Astrocyte of the hippocampus (primary cell): ENCODE measurements around the gene RNF224.

Experiments
- DNase-seq: peaks from one replicate; pipeline ENCODE4 v3.0.0; 2011; ENCODE audit warnings: low read depth, low spot score

The RNF224 gene

DNA sequence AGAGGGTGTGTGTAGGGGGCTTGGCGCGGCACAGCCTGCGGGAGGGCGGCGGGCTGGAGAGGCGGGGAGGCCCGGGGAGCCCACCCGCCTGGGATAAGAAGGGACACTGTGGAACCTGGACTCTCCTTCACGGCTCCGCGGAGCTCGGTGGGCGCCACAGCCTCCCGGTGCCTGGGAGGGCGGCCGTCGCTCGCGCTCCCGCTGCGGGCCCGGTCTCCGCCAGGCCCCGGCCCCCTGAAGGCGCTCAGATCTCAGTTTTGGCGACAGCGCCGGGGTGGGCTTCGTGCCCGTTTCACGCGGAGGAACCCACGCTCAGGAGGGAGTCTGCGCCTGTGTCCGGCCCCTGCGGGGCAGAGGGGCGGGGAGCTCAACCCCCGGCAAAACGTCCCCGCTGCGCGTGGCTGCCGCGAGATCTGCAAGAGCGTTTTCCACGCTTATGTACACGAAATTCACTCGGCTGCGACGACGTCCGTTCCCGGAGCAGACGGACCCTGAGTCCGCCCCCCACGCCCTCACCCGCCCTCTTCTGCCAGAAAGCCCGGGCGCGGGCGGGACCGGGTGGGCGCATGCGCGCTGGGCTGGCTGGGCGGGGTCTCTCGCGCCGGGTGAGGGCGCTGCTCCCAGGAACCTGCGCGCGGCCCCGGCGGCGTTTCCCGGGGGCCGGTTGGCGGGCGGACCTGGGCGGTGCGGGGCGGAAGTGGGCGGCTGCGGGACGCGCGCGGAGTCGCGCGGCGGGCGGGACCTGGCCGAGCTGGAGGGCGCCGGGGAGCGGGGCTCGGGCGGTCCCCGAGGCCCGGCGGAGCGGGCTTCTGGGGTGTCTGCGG, 27.5 kb downstream of the RNF224 start, which contains the start of gene NELFB:
NELFB (plus strand) TSS at position 704 of the 824 bp plus-strand sequence.
- DNase-seq, result peak; percentile 96

DNA sequence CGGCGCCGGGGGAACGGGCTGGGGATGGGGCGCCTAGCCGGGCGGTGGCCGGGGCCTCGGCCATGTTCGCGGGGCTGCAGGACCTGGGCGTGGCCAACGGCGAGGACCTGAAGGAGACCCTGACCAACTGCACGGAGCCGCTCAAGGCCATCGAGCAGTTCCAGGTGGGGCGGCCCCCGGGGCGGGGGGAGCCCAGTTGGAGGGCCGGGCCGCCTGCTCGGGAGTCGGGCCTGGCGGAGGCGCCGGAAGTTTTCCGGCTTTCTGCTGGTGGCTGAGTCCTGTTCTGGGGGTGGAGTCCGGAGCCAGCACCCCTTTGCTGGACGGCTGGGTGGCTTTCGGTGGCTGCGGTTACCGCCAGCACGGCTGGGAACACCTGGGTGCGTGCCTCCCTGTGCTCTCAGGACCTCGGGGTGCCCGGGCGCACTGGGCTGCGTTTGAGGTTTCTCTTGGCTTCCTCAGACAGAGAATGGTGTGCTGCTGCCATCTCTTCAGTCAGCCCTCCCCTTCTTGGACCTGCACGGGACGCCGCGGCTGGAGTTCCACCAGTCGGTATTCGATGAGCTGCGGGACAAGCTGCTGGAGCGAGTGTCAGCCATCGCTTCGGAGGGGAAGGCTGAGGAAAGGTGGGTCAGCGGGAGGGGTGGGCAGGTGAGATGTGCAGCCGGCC, 28.3 kb downstream of the RNF224 start:
- DNase-seq, result no peak

DNA sequence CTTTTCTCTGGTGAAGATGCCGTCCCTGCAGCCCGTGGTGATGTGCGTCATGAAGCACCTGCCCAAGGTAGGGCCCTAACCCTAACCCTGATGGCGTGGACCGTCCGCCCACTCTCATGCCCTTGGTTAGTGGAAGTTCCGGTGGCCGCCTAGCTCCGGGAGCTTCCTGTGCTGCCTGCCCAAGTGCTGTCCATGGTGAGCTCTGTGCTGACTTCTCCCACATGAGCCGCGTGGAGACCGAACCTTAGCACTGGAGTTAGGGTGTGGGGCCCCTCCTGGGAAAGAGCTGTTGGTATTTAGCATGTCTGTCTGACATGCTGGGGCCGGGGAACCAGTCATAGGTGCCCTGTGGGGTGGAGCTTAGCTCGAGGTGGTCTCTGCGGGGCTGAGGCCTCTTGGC, 29.1 kb downstream of the RNF224 start:
- no peak for DNase-seq

DNA sequence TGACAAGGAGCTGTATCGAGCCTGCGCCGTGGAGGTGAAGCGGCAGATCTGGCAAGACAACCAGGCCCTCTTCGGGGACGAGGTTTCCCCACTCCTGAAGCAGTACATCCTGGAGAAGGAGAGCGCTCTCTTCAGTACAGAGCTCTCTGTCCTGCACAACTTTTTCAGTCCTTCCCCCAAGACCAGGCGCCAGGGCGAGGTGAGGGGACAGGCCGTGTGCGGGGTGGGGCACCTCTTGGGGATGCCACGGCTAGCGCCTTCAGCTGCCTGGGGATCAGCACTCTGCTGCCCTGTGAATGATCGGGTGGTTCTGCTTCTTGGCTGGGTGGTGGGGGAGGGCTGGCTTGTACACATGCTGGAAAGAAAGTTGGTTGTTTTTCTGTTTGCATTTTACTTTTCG, 29.6 kb downstream of the RNF224 start:
- no peak for DNase-seq

DNA sequence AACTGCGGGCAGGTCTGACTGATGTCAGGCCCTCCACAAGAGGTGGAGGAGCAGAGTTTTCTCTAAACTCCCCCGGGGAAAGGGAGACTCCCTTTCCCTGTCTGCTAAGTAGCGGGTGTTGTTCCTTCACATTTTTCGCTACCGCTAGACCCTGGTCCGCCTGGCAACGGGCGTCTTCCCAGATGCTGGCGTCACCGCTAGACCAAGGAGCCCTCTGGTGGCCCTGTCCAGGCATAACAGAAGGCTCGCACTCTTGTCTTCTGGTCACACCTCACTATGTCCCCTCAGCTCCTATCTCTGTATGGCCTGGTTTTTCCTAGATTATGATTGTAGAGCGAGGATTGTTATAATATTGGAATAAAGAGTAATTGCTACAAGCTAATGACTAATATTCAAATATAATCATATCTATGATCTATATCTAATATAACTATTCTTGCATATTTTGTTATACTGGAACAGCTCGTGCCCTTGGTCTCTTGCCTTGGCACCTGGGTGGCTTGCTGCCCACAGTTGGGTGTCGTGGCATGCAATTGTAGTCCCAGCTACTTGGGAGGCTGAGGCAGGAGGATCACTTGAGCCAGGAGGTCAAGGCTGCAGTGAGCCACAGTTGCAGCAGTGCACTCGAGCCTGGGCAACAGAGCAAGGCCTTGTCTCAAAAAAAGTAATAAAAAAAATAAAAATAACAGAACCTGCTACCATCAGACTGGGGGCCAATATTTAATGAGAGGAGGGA, 35.0 kb downstream of the RNF224 start:
- DNase-seq, result peak; percentile 70

DNA sequence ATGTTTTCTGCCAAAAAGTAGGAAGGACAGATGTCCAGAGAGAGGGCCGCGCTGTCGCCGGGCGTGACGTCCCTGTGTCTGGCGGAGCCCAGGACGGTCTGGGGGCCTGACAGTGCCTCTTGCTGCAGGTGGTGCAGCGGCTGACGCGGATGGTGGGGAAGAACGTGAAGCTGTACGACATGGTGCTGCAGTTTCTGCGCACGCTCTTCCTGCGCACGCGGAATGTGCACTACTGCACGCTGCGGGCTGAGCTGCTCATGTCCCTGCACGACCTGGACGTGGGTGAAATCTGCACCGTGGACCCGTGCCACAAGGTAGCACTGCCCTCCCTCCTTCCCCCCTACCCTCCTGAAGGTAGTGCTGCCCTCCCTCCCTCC, 35.6 kb downstream of the RNF224 start:
- no peak for DNase-seq

DNA sequence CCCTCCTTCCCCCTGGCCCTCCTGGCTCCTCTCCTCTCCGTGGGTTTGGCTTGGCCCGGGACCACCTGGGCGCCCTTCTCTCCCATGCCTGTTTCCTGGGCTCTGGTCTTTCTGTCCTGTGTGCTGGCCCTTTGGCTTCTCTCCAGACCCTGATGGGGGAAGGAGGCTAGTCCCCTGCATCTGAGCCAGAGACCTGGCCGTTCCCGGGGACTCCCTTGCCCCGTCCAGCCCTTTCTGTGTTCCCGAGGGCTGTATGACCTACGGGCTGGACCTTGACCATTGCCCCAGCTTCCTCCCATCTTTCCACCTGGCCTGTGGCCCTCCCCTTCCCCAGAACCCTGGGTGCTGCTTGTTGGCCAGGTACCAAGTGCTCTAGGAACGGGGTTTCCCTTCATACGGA, 36.2 kb downstream of the RNF224 start:
- DNase-seq, result no peak

DNA sequence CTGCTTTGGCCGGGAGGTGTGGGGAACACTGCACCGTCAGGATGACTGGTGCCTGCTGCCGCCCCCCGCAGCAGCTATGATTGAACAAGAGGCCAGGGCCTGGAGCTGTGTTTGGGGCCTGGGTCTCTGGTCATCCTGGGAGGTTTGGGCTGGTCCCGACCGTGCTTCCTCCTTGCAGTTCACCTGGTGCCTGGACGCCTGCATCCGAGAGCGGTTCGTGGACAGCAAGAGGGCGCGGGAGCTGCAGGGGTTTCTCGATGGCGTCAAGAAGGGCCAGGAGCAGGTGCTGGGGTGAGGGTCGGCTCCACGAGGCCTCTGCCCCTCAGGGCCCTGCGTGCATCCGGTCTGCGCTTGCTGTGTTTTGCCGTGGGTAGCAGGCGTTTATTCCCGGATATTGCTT, 36.8 kb downstream of the RNF224 start:
- no peak for DNase-seq

DNA sequence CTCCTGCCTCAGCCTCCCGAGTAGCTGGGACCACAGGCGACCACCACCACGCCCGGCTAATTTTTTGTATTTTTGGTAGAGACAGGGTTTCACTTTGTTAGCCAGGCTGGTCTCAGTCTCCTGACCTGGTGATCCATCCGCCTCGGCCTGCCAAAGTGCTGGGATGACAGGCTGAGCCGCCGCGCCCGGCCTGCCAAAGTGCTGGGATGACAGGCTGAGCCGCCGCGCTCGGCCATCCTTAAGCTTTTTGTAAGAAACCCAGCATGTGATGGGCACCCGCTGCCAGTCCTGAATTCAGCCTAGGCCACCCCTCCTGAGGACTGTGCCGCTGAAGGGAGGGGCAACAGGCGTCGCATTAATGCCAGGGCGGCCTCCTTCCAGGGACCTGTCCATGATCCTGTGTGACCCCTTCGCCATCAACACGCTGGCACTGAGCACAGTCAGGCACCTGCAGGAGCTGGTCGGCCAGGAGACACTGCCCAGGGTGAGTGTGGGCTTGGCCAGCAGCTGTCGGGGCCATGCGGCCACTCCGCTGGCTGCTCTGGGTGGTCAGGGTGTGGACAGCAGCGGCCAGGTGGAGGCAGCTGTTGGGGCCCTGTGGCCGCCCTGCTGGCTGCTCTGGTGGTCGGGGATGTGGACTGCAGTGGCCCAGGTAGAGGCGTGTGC, 38.3 kb downstream of the RNF224 start:
- no peak for DNase-seq

DNA sequence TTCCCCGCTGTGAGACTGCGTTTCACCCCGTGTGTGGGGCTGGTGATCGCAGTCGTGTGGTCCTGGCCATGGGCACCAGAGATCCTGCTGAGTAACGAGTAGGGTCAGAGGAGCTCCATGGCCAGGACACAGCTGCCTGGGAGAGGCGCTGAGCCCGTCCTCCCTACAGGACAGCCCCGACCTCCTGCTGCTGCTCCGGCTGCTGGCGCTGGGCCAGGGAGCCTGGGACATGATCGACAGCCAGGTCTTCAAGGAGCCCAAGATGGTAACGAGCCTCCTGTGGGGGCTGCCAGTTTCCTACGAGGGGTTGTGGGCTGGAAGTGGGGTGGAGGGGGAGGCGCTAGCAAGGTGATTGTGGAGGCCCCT, 38.8 kb downstream of the RNF224 start:
- DNase-seq, result no peak

DNA sequence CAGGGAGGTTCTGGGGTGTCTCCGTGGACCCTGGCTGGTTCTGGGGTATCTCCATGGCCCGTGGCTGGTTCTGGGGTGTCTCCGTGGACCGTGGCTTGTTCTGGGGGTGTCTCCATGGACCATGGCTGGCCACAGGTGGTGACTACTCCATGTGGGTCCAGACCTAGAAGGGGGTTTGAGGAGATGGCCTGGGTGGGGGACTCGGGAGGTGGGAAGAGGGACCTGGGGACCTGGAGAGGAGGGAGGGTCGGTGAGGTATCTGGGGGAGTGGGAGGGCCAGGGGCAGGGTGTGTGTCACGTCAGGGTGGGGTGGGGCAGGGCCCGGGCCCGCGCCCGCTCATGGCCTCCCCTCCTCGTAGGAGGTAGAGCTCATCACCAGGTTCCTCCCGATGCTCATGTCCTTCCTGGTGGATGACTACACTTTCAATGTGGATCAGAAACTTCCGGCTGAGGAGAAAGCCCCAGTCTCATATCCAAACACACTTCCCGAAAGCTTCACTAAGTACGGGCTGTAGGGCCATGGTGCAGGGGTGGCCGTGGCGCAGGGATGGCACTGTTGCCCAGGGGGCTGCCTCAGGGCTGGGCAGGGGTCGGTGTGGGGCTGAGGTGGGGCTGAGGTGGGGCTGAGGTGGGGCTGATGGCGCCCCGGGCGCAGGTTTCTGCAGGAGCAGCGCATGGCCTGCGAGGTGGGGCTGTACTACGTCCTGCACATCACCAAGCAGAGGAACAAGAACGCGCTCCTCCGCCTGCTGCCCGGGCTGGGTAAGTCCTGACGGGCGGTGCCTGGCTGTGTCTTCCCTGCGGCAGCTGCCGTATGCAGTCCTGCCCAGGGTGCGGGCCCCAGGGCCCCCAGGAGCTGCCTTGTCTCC, 39.5 kb downstream of the RNF224 start:
- DNase-seq, result no peak

DNA sequence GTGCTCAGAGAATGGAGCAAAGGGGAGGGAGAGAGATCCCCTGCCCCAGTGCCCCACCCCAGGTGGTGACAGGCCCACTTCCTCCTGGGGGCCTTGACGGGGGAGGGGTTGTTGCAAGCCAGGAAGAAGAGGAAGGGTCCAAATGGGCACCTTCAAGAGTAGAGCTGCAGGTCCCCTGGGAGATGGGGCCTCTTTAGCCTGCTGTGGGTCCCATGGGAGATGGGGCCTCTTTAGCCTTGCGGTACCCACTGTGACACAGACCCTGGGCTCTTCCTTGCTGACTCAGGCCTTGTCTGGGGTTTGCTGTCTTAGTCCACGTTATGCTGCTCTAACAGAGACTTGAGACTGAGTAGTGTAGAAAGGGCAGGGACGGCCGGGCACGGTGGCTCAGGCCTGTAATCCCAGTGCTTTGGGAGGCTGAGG, 40.6 kb downstream of the RNF224 start:
- DNase-seq, result no peak

DNA sequence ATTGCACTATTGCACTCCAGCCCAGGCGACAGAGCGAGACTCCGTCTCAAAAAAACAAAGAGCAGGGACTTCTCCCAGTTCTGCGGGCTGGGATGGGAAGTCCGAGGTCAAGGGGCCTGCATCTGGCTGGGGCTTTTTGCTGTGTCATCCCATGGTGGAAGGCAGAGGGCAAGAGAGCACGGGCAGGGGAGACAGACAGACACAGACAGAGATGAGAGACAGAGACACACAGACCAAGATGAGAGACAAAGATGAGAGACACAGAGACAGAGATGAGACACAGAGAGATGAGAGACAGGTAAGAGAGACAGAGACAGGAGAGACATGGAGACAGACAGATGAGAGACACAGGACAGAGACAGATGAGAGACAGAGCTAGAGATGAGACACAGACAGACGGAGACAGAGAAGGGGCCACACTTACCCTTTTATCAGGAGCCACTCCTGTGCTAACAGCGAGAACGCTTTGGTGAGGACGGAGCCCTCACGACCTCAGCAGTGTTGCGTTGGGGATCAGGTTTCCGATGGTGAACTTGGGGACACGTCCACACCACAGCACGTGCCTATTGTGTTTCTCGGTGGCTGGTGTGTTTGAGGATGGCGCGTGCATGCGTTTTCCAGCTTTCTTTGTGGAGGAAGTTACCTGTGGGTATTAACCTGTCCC, 41.4 kb downstream of the RNF224 start:
- no peak for DNase-seq

DNA sequence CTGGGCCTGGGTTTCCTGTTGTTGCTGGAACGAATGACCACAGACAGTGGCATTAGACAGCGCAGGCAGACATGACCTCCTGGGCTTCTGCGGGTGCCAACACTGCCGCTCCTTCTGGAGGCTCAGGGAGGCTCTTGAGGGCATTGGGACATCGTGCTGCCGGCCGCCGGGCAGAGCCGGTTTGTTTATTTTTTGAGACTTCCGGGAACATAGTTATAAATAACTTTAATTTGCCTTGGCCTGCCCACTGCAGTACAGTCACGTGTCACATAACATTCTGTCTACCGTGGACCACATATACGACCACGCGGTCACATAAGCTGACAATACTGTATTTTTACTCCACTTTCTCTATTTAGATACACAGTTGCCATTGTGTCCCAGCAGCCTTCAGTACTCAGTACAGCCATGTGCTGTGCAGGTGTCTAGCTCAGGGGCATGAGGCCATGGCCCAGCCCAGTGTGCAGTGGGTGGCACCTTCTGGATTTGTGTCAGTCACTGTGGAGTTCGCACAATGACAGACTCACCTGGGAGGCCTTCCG, 42.0 kb downstream of the RNF224 start:
- DNase-seq, result no peak

DNA sequence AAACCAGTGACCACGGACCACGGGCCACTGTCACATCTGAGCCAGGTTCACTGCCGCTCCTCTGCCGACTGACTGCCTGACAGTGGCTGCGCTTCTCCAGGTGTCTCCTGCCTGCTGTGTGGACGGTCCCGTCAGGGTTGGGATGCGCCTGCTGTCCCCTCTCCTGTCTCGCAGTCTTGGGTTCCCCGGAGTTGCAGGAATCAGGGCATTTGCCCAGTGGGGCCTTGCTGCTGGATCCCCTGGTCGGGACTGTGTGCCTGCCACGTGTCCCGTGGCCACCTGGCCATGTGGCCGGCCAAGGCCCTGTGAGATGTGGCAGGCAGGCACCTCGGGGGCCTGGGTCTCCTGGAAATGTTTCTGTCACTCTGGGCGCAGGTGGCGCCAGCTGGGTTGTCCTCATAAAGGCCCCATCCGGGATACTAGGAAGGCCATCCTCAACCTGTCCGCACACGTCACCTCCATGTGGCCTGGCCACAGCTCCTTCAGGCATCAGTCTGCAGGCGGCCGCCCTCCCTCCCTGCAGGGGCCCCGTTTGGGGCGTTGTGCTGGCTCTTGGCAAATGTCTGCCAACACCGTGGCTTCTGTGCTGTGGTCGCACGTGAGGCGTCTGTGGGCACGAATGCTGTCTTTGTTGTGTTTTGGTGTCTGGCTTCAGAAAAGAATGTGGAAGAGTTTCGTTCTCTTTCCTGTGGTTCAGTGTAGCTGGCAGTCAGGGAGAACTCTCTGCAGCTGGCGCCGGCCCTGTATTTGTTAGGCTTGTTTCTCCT, 43.8 kb downstream of the RNF224 start:
- DNase-seq, result peak; percentile 82

DNA sequence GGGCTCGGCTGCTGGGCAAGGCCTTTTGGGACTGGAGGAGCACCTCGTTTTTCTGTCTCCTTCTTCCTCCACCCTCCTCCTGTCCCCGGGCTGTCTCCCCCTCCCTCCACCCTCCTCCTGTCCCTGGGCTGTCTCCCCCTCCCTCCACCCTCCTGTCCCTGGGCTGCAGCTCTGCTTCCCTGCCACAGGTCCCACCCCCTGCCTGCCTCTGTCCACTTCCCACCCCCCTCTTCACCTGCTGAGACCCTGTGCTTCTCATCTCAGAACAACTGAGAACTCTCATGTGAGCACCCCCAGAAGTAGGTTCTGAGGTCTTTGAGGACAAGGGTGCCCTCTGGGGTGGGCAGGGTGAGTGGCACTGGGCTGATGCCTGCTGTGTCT, 44.4 kb downstream of the RNF224 start:
- DNase-seq, result no peak

DNA sequence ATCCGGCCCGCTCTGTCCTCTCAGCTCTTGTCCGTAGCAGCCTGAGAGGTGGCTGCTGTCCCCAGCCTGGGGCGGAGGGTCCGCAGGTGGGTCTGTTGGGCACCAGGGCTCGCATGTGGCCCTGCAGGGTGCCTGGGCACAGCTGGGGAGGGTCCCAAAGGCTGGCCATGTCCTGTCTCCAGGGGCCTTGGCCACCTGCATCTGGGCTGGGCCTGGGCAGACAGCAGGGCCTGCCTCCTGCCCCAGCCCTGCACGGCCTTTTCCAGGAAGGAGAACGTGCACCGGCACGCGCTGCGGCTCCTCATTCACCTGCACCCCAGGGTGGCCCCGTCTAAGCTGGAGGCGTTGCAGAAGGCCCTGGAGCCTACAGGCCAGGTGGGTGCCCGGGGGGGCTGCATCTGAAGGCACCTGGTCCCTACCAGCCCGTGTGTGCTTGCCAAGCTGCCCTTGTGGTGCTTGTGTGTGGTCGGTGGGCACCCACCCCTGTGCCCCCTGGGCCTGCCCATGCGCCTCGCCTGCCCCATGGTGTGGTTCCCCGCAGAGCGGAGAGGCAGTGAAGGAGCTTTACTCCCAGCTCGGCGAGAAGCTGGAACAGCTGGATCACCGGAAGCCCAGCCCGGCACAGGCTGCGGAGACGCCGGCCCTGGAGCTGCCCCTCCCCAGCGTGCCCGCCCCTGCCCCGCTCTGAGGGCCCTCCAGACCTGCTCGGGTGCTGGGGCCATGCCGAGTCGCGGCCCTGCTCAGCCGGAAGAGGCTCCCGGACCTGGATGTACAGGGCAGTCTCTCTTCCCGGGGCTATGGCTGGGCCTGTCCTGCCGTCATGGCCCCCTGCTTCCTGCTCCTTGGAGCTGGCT, 45.2 kb downstream of the RNF224 start:
- DNase-seq, result no peak

DNA sequence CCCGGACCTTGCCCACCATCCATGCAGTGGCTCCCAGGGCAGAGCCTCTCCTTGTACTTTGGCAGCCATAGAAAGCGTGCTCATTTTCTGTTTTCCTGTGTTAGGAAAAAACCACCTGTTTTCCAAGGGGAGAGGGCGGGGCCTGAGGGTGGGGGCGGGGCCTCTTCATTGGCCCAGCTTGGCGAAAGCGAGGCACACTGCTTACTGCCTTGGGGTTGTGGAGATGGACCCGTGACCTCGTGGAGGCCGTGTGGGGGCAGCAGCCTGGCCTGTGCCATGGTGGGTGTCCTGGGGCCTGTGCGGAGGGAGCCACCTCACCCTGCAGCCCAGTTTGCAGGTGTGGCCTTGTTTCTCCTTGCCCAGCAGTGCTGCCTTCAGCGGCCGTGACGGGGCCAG, 45.8 kb downstream of the RNF224 start:
- no peak for DNase-seq
